GM18526 (cell line): Measurements from ENCODE around the gene KIF26A.

ENCODE experiments used
- POLR2A ChIP-seq: IDR thresholded peaks from 3 replicates; pipeline ENCODE4 v1.6.1; 2011; ENCODE audit not compliant: insufficient read length; ENCODE audit errors: extremely low read depth

Gene KIF26A

GRCh38 chr14:104098272-104099095 is 39.9 kb upstream of the KIF26A start:
- TF ChIP-seq POLR2A: no peak

GRCh38 chr14:104099096-104100041 is 39.0 kb upstream of the KIF26A start:
- no peak for TF ChIP-seq POLR2A

- TF ChIP-seq POLR2A: no peak
These were observed 38.0 kb upstream of the KIF26A start for GRCh38 chr14:104100171-104101085.

GRCh38 chr14:104101086-104101621 is 37.2 kb upstream of the KIF26A start:
- no peak for TF ChIP-seq POLR2A

GRCh38 chr14:104101651-104102281 is 36.6 kb upstream of the KIF26A start:
- no peak for TF ChIP-seq POLR2A

- TF ChIP-seq POLR2A: no peak
These were observed 36.0 kb upstream of the KIF26A start for GRCh38 chr14:104102282-104102914.

GRCh38 chr14:104103061-104103445 is 35.3 kb upstream of the KIF26A start:
- TF ChIP-seq POLR2A: no peak

- no peak for TF ChIP-seq POLR2A
These were observed 34.8 kb upstream of the KIF26A start for GRCh38 chr14:104103446-104104075.

- TF ChIP-seq POLR2A: no peak
These were observed 34.1 kb upstream of the KIF26A start for GRCh38 chr14:104104076-104104901.

- TF ChIP-seq POLR2A: no peak
These were observed 33.1 kb upstream of the KIF26A start for GRCh38 chr14:104105071-104105821.

GRCh38 chr14:104105822-104106470 is 32.4 kb upstream of the KIF26A start:
- no peak for TF ChIP-seq POLR2A
